ENCODE data around the gene TBXAS1.
"Not testable (repeated sequence)": the region's sequence is repeated elsewhere in the genome, so short reads cannot be mapped to it uniquely, and the experiment has no call there.

Gene TBXAS1

GRCh38 chr7:139924461-139924860 lies 95.4 kb downstream of the TBXAS1 start:
- CTCF ChIA-PET: interaction anchor here (1.0 to 2.0 kb wide), 2 partner anchors 9 to 13 kb away, joined by 4 to 5 read pairs; no protein-coding TSS in a partner anchor
- no peak for TF ChIP-seq CTCF (IDR thresholded peaks at IDR 0.05; ENCODE audit: control extremely low read depth, extremely low read depth, low read depth, missing control alignments)
- POLR2A ChIA-PET: no interaction called here
- DNase-seq (ENCODE audit: extremely low spot score): no peak

- CTCF ChIA-PET: interaction anchor here (1.1 to 1.2 kb wide), 2 partner anchors 13 to 27 kb away, joined by 3 to 4 read pairs; no protein-coding TSS in a partner anchor
- DNase-seq (ENCODE audit: extremely low spot score); POLR2A ChIA-PET: not testable (repeated sequence)
Measured at GRCh38 chr7:139929221-139929620, 100.2 kb downstream of the TBXAS1 start.

DNA sequence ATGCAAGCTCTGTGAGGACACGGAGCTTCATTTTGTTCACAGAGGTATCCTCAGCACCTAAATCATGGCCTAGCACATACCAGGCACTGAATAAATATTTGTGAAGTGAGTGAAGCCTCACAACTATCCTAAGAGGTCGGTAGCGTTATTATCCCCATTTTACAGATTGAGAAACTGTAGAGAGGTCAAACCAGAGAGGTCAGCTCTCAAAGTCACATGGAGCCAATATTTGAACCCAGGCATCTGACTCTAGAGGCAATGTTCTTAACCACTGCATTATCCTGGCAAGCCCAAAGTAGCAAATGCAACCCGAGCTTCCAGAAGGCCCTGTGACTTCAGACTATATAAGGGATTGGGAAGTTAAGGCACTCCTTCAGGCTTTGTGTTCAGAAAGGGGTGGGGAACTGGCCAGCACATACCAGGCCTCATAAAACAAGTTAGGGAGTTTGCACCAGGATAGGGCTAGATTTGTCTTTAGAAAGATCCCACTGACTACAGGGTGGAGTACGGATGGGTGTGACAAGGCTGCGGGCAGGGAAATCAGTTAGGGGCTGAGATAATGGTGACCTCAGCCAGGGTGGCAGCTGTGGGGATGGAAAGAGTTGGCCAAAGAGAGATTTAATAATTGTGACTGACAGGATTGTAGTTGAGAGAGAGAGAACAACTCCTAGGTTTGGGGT lies 101.4 kb downstream of the TBXAS1 start:
- DNase-seq (ENCODE audit: extremely low spot score): no peak
- CTCF ChIA-PET: interaction anchor here (1.2 kb wide), 1 partner anchor 28 kb away, joined by 4 read pairs; no protein-coding TSS in a partner anchor
- no peak for TF ChIP-seq CTCF (IDR thresholded peaks at IDR 0.05; ENCODE audit: control extremely low read depth, extremely low read depth, low read depth, missing control alignments)
- POLR2A ChIA-PET: no interaction called here

GRCh38 chr7:139931190-139931934 lies 102.3 kb downstream of the TBXAS1 start:
- DNase-seq (ENCODE audit: extremely low spot score): no peak
- ChIA-PET CTCF (interaction anchor here (1.2 kb wide), 1 partner anchor 8 kb away, joined by 5 read pairs; no protein-coding TSS in a partner anchor), POLR2A (no interaction called here)
- TF ChIP-seq CTCF (IDR thresholded peaks at IDR 0.05; ENCODE audit: control extremely low read depth, extremely low read depth, low read depth, missing control alignments): no peak

DNA sequence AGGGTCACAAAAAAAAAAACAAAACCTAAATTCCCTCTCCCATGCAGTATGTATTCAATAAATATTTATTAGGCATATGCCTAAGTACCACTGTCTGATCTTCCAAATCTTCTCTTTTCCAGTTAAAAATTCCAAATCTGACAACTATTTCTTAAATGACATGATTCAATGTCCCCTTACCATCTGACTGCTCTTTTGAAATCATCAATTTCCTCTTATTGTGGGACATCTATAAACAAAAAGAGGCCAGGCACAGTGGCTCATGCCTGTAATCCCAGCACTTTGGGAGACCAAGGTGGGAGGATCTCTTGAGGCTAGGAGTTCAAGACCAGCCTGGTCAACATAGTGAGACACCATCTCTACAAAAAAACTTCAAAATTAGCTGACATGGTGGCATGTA lies 103.5 kb downstream of the TBXAS1 start:
- CTCF ChIA-PET: interaction anchor here (1.2 kb wide), 1 partner anchor 10 kb away, joined by 5 read pairs; no protein-coding TSS in a partner anchor
- no peak for DNase-seq (ENCODE audit: extremely low spot score)
- no peak for TF ChIP-seq CTCF (IDR thresholded peaks at IDR 0.05; ENCODE audit: control extremely low read depth, extremely low read depth, low read depth, missing control alignments)
- POLR2A ChIA-PET: no interaction called here

DNA sequence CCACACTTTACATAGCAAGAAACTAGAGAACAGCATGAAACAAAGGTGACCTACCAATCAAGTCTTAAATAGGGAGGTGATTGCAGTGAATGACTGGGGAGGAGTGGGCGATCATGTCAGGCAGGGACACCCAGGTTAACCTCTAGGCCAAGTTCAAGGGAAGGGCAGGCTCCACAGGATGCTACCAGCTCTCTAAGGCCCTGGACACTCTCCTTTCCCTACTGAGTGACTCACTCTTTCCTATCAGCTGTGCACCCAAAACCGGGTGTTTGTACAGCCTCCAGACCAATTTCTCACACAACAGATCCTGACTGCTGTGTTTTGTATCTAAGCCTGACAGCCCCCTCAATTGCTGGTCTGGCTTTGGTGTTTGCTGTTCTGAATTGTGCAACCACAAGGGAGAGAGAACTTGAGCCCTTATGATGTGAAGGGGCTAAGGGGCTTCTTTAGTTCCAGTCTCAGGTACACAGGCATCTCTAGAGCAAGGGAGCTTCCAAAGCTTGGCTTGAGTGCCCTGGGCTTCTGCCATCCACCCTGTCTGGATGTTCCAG lies 107.8 kb downstream of the TBXAS1 start:
- CTCF ChIA-PET: interaction anchor here (0.9 to 1.6 kb wide), 10 partner anchors 9 to 503 kb away, joined by 3 to 6 read pairs (median 3); no protein-coding TSS in a partner anchor
- no peak for TF ChIP-seq CTCF (IDR thresholded peaks at IDR 0.05; ENCODE audit: control extremely low read depth, extremely low read depth, low read depth, missing control alignments)
- DNase-seq (ENCODE audit: extremely low spot score): no peak
- POLR2A ChIA-PET: no interaction called here
